ENCODE data around the gene TMEM250. TPM values are rescaled to one million over a fixed set of nuclear protein-coding genes. Genes with fewer than 3 reads are reported as not detected.

TMEM250 gene
- total and polyA plus RNA-seq, 9 of the 15 experiments (the other 6 are each of a cell fraction or from before 2014, with no cell fraction given): 0.32 to 44.6 (median 12.2) TPM

GRCh38 chr9:136107155-136107952 lies 11.3 kb downstream of the TMEM250 start (continued):
- TF ChIP-seq ZNF277 (CRISPR knock-in tag; IDR thresholded peaks at IDR 0.05; ENCODE audit: borderline replicate concordance) (no peak), ZNF778 (CRISPR knock-in tag; IDR thresholded peaks at IDR 0.05) (no peak), ZNF589 (CRISPR knock-in tag; IDR thresholded peaks at IDR 0.05; ENCODE audit: low read depth) (0 out of 2 replicates have a peak, but pooled peaks have one; percentile 55), TAL1 (IDR thresholded peaks at IDR 0.05) (peak; percentile 38; the same call in 1 of the 2 replicates), GABPA (tag; conservative IDR thresholded peaks at IDR 0.05; ENCODE audit: low read depth) (peak; percentile 30; the same call in 1 of the 2 replicates), TRIM24 (IDR thresholded peaks at IDR 0.05) (peak in 1 of 2 experiments; percentile 35; a peak in 1 of 4 replicates), ZNF347 (CRISPR knock-in tag; IDR thresholded peaks at IDR 0.05; ENCODE audit: low read depth) (no peak)
- TF ChIP-seq, protein P1, sequence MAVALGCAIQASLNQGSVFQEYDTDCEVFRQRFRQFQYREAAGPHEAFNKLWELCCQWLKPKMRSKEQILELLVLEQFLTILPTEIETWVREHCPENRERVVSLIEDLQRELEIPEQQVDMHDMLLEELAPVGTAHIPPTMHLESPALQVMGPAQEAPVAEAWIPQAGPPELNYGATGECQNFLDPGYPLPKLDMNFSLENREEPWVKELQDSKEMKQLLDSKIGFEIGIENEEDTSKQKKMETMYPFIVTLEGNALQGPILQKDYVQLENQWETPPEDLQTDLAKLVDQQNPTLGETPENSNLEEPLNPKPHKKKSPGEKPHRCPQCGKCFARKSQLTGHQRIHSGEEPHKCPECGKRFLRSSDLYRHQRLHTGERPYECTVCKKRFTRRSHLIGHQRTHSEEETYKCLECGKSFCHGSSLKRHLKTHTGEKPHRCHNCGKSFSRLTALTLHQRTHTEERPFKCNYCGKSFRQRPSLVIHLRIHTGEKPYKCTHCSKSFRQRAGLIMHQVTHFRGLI (CRISPR knock-in tag; IDR thresholded peaks at IDR 0.05): no peak
- TF ChIP-seq, protein P2, sequence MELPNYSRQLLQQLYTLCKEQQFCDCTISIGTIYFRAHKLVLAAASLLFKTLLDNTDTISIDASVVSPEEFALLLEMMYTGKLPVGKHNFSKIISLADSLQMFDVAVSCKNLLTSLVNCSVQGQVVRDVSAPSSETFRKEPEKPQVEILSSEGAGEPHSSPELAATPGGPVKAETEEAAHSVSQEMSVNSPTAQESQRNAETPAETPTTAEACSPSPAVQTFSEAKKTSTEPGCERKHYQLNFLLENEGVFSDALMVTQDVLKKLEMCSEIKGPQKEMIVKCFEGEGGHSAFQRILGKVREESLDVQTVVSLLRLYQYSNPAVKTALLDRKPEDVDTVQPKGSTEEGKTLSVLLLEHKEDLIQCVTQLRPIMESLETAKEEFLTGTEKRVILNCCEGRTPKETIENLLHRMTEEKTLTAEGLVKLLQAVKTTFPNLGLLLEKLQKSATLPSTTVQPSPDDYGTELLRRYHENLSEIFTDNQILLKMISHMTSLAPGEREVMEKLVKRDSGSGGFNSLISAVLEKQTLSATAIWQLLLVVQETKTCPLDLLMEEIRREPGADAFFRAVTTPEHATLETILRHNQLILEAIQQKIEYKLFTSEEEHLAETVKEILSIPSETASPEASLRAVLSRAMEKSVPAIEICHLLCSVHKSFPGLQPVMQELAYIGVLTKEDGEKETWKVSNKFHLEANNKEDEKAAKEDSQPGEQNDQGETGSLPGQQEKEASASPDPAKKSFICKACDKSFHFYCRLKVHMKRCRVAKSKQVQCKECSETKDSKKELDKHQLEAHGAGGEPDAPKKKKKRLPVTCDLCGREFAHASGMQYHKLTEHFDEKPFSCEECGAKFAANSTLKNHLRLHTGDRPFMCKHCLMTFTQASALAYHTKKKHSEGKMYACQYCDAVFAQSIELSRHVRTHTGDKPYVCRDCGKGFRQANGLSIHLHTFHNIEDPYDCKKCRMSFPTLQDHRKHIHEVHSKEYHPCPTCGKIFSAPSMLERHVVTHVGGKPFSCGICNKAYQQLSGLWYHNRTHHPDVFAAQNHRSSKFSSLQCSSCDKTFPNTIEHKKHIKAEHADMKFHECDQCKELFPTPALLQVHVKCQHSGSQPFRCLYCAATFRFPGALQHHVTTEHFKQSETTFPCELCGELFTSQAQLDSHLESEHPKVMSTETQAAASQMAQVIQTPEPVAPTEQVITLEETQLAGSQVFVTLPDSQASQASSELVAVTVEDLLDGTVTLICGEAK (IDR thresholded peaks at IDR 0.05): peak; percentile 37; the same call in 1 of the 2 replicates
- TF ChIP-seq, protein P2 (CRISPR knock-in tag; IDR thresholded peaks at IDR 0.05): no peak
- TF ChIP-seq, protein P3, sequence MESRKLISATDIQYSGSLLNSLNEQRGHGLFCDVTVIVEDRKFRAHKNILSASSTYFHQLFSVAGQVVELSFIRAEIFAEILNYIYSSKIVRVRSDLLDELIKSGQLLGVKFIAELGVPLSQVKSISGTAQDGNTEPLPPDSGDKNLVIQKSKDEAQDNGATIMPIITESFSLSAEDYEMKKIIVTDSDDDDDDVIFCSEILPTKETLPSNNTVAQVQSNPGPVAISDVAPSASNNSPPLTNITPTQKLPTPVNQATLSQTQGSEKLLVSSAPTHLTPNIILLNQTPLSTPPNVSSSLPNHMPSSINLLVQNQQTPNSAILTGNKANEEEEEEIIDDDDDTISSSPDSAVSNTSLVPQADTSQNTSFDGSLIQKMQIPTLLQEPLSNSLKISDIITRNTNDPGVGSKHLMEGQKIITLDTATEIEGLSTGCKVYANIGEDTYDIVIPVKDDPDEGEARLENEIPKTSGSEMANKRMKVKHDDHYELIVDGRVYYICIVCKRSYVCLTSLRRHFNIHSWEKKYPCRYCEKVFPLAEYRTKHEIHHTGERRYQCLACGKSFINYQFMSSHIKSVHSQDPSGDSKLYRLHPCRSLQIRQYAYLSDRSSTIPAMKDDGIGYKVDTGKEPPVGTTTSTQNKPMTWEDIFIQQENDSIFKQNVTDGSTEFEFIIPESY (CRISPR knock-in tag; IDR thresholded peaks at IDR 0.05): 0 out of 2 replicates have a peak, but pooled peaks have one; percentile 30
- TF ChIP-seq, protein P4, sequence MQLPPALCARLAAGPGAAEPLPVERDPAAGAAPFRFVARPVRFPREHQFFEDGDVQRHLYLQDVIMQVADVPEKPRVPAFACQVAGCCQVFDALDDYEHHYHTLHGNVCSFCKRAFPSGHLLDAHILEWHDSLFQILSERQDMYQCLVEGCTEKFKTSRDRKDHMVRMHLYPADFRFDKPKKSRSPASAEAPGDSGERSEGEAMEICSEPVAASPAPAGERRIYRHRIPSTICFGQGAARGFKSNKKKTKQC (CRISPR knock-in tag; IDR thresholded peaks at IDR 0.05): no peak
